ENCODE results near the gene ERF.

The ERF gene

GRCh38 chr19:42254850-42255765 is at the start of gene ERF:
ERF (minus strand) TSS chr19:42255128; CDS start chr19:42254999, 129 bp downstream.
- H3K27ac ChIP-seq, result peak within 1 kb of the TSS; percentile 88
- TF ChIP-seq ZFX (IDR thresholded peaks at IDR 0.05), result no peak
- TF ChIP-seq CTCF (conservative IDR thresholded peaks at IDR 0.05), result no peak

- TF ChIP-seq ZFX (IDR thresholded peaks at IDR 0.05), result no peak
- no peak for TF ChIP-seq CTCF (conservative IDR thresholded peaks at IDR 0.05)
- no peak overlapping the region for H3K27ac ChIP-seq
These were observed 48.9 kb upstream of the ERF start for GRCh38 chr19:42303876-42304275.

- TF ChIP-seq CTCF (conservative IDR thresholded peaks at IDR 0.05), result no peak
- TF ChIP-seq ZFX (IDR thresholded peaks at IDR 0.05), result no peak
- H3K27ac ChIP-seq, result peak overlapping the region; percentile 74
These were observed 48.2 kb upstream of the ERF start for GRCh38 chr19:42303101-42303464.

- TF ChIP-seq ZFX (IDR thresholded peaks at IDR 0.05) (no peak), CTCF (conservative IDR thresholded peaks at IDR 0.05) (no peak)
These were observed 46.8 kb upstream of the ERF start, which contains the start of gene PRR19 for GRCh38 chr19:42301646-42302203. PRR19 (plus strand) TSS chr19:42302132; CDS start chr19:42309585, 7,453 bp downstream.

GRCh38 chr19:42297039-42297438 is 42.1 kb upstream of the ERF start:
- no peak overlapping the region for H3K27ac ChIP-seq

More at GRCh38 chr19:42301646-42302203, 46.8 kb upstream of the ERF start, which contains the start of gene PRR19:
- H3K27ac ChIP-seq, result peak within 1 kb of the TSS; percentile 74

GRCh38 chr19:42295831-42296525 is 41.0 kb upstream of the ERF start:
- TF ChIP-seq CTCF (conservative IDR thresholded peaks at IDR 0.05), result peak; percentile 83
- TF ChIP-seq ZFX (IDR thresholded peaks at IDR 0.05), result no peak
- H3K27ac ChIP-seq, result no peak overlapping the region

More at GRCh38 chr19:42297039-42297438, 42.1 kb upstream of the ERF start:
- TF ChIP-seq CTCF (conservative IDR thresholded peaks at IDR 0.05) (no peak), ZFX (IDR thresholded peaks at IDR 0.05) (no peak)
